HG03097 (cell line): ENCODE measurements around the gene KLKB1.

ENCODE experiments used
- ATAC-seq: cut with Tn5 transposase; IDR thresholded peaks from one replicate; pipeline ENCODE4 v1.9.1; 2021; ENCODE audit not compliant: unreplicated experiment, low FRiP score

Gene KLKB1

DNA sequence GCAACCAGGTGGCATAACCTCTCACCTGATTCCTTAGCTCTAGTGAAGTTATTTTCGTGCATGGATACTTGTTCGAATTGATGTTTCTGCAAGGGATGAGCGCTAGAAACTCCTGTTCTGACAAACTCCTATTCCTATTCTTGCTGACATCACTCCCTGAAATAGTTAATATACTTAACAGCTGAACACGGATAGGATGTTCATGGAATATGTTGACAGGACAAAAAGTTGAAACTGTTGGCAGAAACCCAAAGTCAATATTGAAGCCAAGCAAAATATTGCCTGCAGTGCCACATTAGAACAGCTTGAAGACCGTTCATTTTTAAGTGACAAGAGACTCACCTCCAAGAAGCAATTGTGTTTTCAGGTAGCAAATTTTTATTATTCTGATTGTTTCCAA is at the start of gene KLKB1:
TSS of gene KLKB1 (plus strand) at position 287 of the 400 bp plus-strand sequence. CDS start 689 bp downstream, outside the sequence.
- ATAC-seq: no peak

DNA sequence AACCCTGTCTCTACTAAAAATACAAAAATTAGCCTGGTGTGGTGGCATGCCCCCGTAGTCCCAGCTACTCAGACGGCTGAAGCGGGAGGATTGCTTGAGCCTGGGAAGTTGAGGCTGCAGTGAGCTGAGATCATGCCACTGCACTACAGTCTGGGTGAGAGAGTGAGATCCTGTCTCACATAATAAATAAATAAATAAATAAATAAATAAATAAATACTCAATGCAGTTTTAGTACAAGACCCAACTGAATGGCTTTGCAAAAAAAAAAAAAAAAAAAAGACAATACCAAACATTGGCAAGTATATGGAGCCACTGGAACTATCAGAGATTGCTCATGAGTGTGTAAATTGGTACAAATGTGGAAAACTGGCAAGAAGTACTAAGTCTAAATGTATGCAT is 39.2 kb upstream of the KLKB1 start:
- no peak for ATAC-seq

DNA sequence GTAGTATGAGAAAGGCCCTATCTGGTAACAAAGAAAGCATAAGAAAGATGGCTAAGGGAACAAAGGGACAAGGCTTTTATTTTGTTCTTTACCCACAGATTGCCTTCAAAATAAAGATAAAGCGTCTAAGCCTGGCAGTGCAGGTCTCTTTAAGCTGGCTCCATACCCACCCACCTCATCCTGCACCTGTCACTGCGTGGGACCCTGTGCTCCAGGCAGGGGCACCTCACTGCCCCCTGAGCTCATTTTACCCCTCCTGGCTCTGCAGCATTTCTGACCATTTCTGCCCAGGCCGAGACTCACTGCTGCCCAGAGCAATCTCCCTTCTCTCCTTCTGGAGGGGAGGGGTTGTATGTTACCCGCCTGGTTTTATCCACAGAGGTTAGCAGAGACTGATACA is 37.7 kb upstream of the KLKB1 start:
- ATAC-seq: no peak

DNA sequence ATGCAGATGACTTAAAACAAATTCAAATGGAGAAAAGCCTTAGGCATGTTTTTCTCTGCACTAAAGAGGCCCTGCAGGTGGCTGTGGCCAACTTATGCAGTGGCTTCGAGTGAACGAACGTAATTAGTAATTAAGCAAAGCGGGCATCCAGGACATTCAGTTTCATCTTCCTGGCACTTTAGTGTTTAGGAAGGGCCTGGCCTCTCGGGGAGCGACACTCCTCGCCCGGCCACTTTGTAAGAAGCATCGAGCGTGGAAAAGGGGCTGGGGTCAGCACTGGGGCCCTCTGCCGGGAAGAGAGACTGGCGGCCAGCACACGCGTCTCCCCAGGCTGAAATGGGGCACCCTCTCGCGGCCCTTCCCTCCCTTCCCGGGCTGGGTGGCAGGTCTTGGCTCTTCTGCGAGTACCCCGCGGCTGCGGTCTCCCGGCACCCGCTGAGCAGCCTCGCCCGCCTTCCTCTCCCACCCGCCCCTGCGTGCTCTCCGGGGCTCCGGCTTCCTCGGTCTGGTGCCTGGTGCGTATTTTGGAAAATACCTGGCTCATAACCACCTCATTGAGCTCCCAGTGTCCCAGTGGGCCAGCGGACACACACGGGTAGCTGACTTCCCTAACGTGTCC is 36.6 kb upstream of the KLKB1 start:
- peak; percentile 29 for ATAC-seq

DNA sequence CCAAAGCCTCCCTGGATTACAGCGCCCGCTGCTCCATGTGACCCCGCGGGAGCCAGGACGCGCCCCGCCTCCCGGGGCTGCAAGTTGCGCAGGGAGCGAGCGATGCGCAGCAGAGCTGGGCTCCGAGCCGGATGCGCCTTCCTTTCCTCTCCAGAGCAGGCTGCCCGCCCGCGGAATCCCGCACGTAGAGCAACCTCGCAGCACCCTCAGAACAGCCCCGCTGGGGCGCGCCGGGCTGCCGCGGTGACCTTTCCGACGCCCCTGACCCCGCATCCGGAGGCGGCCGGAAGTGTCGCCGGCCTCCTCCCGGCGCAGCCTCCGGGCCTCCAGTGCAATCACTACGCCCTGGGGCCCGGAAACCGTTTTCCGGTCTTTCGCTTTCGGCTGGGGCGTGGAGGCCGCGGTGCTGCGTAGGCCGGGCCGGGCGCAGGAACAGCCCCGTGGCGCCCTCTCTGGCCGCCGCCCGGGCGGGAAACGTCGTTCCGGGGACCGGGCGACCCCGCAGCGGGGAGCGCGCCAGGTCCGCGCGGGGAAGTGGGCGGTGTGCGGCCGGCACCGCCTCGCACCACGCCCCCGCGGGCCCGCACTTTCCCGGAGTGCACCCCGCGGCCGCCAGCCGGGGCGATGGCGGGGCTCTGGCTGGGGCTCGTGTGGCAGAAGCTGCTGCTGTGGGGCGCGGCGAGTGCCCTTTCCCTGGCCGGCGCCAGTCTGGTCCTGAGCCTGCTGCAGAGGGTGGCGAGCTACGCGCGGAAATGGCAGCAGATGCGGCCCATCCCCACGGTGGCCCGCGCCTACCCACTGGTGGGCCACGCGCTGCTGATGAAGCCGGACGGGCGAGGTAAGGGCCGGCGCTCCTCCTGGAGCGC is 35.9 kb upstream of the KLKB1 start, which contains the start of gene CYP4V2:
TSS of gene CYP4V2 (plus strand) at position 368 of the 866 bp plus-strand sequence. CDS start at position 625, 257 bp downstream.
- peak; percentile 83 for ATAC-seq

DNA sequence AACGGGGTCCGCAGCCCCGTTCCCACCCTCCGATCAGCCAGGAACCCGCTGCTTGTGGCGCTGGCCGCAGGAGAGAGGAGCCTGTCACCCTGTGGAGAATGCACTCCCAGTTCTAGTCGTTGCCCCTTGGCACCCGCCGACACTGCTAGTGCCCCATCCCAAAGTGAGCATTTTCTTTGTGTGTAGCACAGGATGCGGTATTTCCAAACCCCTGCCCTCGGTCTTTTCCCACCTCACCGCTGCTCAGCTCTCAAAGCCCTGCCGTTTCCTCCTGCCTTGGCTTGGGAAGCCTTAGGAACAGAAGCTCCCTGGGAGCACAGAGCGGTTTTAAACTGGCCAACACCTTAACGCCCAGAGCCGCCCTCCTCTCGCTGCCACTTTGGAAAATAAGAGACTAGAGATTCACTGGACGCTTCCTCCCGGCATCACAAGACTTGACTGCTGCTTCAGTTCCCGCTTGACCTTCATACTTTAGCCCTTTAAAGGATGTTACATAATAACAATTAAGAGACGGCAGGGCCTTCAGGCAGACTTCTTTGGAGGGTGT is 35.2 kb upstream of the KLKB1 start:
- ATAC-seq: peak; percentile 18

DNA sequence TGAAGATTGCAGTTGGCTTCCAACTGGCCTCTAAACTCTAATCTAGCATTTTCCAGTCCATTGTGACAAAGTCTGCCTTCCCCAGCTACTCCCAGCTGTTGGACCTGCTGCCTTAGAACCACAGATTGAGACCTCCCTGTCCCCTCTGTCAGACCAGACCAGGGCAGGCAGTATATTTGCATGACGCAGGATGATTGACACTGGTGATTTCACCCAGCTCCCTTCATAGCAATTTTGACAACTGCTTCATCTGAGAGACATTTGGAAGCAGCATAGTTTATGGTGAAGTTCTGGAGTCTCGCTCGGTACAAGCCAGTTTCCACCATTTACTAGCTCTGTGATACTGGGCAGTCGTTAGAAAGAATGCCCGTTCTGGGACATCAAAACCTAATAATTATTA is 33.5 kb upstream of the KLKB1 start:
- no peak for ATAC-seq

DNA sequence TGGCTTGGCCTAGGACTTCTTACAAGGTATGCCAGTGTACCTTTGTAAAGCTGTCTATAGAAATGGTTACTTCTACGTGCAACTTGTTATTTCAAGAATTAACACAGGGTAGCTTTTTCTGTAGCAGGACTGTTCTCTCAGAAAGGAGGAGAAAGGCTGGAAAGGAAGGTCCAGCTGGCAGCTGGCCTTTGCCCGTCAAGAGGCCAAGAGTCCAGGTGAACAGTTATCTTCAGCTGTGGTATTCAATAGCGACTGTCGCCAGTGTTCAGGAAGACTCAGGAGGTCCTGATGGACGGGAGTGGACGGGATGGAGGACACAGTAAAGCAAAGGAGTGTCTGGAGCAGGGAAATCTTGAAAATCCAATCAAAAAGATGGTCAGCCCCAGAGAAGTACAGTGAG is 31.2 kb upstream of the KLKB1 start:
- ATAC-seq: no peak

DNA sequence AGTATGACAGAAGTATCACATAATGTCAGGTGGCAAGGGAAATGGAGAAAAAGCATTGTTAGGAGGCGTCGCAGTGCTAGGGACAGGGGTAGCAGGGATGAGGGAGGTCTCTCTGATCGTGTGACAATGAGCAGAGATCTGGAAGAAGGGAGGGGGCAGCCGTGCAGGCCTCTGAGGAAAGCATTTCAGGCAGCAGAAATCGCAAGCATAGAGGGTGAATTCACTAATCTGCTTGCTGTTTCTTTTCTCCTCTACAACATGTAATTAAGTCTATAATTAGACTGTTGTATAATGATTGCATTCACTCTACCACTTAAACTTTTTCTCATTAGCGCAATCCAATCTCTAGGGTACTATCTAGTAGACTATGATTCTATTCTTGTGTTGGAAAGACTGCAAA is 26.8 kb upstream of the KLKB1 start:
- no peak for ATAC-seq

DNA sequence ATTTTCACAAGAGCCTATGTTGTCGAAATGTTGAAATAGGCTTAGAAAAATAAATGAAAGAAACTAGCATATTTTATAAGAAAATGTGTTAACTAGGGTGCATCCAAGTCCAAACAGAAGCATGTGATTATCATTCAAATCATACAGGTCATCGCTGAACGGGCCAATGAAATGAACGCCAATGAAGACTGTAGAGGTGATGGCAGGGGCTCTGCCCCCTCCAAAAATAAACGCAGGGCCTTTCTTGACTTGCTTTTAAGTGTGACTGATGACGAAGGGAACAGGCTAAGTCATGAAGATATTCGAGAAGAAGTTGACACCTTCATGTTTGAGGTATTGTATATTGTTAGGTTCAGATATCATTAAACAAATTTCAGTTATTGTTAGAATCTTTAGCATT is 26.3 kb upstream of the KLKB1 start:
- no peak for ATAC-seq

DNA sequence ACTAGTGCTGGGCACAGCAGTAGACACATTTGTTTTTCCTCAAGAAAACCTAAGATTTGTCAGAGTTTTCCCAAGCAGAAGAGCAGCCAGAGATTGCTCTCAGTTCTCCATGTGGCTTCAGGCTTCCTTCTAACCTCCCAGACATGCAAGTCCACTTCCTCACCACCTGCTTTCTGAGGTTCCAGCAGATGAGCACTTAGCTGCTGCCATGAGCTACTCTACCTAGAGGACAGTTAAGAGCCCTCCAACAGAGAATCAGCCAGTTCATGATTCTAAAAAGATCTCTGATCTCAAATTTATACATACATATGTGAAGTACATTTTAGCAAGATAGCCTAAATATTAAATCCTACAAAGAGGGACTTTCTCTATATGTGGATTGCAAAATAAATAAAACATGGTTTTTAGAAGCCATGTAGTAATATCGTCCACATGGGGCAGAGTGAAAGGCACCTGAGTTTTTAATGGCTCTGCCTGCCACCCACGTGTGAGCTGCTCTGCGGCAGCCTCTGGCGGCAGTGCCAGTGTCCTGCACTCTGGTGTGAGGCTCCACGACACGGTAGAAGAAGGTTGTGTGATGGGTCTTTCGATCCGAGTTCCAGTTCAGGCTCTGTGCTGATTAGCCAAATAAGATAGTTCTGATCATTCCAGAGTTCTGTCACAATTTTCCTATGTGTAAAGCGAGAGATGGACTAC is 25.6 kb upstream of the KLKB1 start:
- peak; percentile 87 for ATAC-seq

DNA sequence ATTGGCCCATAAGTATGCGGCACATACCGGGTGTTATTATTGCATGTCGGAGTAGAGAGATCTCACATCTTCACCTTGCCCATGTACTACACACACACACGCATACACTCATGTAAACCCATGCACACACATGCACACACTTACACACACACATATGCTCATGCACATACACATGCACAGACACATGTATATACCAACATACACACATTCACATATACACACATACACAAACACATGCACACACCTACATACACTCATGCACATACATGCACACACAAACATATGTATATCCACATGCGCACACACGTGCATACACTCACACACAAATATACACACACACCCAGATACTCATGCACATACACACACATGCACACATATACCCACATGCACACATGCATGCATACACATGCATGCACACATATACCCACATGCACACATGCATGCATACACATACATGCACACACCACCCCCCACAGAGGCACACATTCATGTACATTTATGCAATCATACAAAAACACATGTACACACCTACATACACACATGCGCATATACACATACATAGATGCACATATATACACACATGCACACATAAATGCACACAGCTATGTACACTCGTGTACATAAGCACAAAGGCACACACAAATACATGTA is 24.7 kb upstream of the KLKB1 start:
- ATAC-seq: no peak

DNA sequence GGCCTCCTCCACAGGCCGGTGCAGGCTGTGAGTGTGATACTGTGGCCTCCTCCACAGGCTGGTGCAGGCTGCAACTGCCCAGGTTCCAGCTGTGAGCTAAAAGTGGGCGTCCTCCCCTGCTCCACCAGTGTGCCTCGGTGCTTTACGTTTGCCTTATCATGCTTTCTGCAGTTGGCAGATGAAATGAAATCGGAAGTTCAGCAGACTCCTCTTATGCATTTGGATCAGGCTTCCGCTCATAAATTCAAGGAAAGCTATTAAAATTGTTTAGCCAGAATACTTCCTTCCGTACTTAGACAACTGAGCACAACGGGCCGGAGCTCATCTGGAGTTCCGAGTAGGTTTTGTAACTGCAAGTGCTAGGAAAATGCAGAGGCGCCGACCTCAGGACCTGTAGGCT is 23.9 kb upstream of the KLKB1 start:
- ATAC-seq: no peak

DNA sequence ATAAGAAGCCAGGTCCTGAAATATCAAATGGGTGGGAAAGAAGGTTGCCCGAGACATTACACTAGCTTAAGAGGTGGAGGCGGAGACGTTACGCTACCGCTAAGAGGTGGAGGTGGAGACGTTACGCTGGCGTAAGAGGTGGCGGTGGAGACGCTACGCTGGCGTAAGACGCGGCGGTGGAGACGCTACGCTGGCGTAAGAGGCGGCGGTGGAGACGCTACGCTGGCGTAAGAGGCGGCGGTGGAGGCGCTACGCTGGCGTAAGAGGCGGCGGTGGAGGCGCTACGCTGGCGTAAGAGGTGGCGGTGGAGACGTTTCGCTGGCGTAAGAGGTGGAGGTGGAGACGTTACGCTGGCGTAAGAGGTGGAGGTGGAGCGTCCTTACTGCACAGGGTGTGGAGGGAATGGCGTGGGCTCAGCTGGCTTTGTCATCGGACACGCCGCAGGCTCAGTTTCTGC is 23.2 kb upstream of the KLKB1 start:
- ATAC-seq: no peak

DNA sequence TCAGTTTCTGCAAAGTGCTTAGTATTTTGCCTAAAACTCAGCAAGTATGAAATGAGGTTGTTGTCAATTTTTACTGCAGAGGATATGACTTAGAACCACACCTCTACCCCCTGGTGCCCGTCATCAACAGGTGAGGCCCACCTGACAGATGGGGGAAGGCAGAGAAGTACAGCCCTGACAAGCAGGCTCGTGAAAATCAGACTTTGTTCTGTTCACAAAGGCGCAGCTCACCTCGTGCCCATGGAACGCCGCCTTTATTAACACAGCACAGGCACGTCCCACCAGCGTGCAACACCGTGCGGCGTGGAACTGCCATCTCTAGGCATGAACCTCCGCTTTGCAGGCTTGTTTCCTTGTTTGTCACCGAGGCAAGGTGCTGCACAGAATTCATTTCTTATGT is 22.6 kb upstream of the KLKB1 start:
- no peak for ATAC-seq

DNA sequence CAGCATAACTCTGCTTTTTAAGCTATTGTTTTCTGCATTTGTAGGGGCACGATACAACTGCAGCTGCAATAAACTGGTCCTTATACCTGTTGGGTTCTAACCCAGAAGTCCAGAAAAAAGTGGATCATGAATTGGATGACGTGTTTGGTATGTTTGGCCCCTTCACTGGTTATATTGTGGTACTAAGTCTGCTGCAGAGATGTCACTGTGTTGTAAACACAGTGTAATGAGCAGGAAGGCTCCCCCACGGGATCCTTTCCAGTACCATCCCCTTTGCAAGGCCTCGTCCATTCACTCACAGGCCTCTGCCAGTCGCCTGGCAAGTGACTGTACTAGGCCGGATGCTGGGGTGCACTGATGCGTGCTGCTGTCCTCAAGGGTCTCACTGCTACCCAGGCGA is 22.2 kb upstream of the KLKB1 start:
- no peak for ATAC-seq

DNA sequence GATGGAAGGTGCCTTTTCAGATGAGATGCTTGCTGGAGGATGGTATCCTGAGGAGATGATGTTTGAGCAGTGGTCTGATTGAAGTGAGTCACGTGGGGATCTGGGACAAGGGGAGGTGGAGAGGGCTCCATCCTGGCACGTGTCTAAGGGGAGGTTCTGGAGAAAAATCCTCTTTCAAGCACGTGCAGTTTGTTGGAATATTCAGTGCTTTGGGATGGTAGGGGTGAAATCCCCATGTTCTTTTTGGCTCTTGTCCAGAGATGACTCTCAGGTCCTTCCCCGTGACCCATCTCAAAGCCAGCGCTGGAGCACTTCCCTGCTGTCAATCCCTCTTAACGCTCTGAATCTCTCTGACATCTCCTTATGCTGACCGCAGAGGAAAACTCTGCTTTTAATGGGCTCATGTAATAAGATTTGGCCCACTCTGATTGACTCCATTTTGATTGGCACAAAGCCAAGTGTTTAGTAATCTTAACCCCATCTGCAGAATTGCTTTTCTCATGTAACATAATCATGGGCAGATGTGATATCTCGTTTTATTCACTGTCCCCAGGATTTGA is 10.8 kb upstream of the KLKB1 start:
- ATAC-seq: no peak

DNA sequence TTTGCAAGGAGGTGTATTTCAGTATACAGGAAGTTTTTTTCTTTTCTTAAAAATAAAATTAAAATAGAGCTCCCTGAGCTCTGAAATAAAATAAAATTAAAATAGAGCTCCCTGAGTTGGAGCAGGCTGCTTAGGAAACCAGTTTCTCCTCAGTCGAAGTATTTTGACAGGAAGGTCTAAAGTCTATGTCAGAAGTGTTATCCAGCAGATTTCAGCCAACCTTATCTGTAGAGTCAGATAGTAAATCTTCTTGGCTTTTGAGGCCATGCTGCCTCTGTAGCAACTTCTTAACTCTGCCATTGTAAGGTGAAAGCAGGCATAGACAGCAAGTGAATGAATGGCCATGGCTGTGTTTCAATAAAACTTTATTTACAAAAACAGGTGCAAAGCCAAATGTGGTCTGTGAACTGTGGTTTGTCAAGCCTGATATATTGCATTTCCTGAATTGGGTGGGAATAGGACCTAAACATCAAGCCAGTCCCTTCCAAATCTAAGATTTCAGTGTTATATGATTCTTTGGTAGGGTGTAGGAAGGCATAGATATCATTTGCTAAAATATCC is 9.5 kb upstream of the KLKB1 start:
- no peak for ATAC-seq

DNA sequence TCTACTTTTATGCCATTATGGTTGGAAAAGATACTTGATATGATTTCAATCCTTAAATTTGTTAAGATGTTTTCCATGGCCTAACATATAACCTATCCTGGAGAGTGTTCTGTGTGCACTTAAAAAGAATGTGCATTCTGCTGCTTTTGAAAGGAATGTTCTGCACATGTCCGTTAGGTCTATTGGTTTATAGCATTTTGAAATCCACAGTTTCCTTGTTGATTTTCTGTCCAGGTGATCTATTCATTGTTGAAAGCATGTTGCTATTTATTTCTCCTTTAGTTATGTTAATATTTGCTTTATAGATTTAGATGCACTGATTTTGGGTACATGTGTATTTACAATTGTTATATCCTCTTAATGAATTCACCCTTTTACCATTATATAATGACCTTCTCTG is 5.7 kb upstream of the KLKB1 start:
- no peak for ATAC-seq

DNA sequence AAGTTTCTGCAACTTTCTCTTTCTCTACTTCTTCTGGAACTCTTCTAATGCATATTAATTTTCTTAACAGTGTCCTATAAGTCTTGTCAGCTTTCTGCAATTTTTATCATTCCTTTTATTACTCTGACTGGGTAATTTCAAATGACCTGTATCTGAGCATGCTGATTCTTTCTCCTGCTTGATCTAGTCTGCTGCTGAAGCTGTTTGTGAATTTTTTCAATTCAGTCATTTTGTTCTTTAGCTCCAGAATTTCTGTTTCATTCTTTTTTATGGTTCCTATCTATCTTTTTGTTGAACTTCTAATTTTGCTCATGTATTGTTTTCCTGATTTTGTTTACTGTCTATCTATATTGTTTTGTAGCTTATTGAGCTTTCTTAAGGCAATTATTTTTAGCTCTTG is 1.5 kb upstream of the KLKB1 start:
- ATAC-seq: no peak
